HEK293 (cell line): ENCODE results near the gene MELTF.
A peak's percentile ranks its signal among the peaks of the same experiment; 100 is the strongest.

Experiments
- CTCF ChIA-PET: fragments of 350-600 bp; formaldehyde crosslinking; extraction: SDS; loops from one replicate; lab custom pipeline; 2021; ENCODE audit warnings: antibody characterized with exemption; lab: Yijun Ruan, JAX
- POLR2A ChIA-PET: fragments of 300-600 bp; formaldehyde crosslinking; extraction: SDS; loops from one replicate; lab custom pipeline; 2020; ENCODE audit warnings: antibody characterized with exemption, inconsistent platforms; lab: Yijun Ruan, JAX
- H3K27ac ChIP-seq: fragments of 200-500 bp; sonication (Bioruptor generic); 2 replicates; pipeline ENCODE4 v1.5.1; 2014; ENCODE audit warnings: low read depth, low read length, control low read depth, inconsistent platforms; ENCODE audit errors: extremely low read depth
- H3K36me3 ChIP-seq, 2 experiments: fragments of 200-500 bp in 1 of 2; sonication (Bioruptor generic) in 1 of 2; 1 replicate in 1 of 2; 2 replicates in 1 of 2; pipeline ENCODE4 v1.5.1; 2014 to 2017; ENCODE audit warnings: inconsistent platforms in 2 of 2, low read length in 2 of 2; ENCODE audit not compliant: control insufficient read depth in 2 of 2, insufficient read depth in 1 of 2
- H3K4me1 ChIP-seq: fragments of 200-500 bp; sonication (Bioruptor generic); 2 replicates; pipeline ENCODE4 v1.5.1; 2014; ENCODE audit warnings: mild to moderate bottlenecking, low read length, inconsistent platforms; ENCODE audit not compliant: control insufficient read depth, insufficient read depth
- H3K4me3 ChIP-seq: 2 replicates; pipeline ENCODE4 v1.5.1; 2011; ENCODE audit warnings: low read depth, mild to moderate bottlenecking, control low read depth, low read length, moderate library complexity
- H3K9me3 ChIP-seq: fragments of 200-500 bp; sonication (Bioruptor generic); 2 replicates; pipeline ENCODE4 v1.5.1; 2014; ENCODE audit warnings: low read depth, low read length, inconsistent platforms; ENCODE audit not compliant: control insufficient read depth, insufficient read depth
- BCL11A ChIP-seq: fragments of 450-650 bp; formaldehyde crosslinking; IDR thresholded peaks from 2 replicates; pipeline ENCODE4 v1.5.1; 2016; ENCODE audit warnings: low read depth, missing biosample characterization, missing genetic modification characterization
- HOXD13 ChIP-seq: sonication (generic); formaldehyde crosslinking; IDR thresholded peaks from 2 replicates; pipeline ENCODE4 v1.8.0; 2022; ENCODE audit warnings: missing genetic modification reagents, borderline replicate concordance
- KLF7 ChIP-seq: fragments of 450-650 bp; formaldehyde crosslinking; IDR thresholded peaks from 2 replicates; pipeline ENCODE4 v1.5.1; 2016; ENCODE audit warnings: missing biosample characterization, missing genetic modification characterization, borderline replicate concordance
- RBAK ChIP-seq: fragments of 450-650 bp; formaldehyde crosslinking; IDR thresholded peaks from 2 replicates; pipeline ENCODE4 v1.5.1; 2016; ENCODE audit warnings: missing biosample characterization, missing genetic modification characterization
- SCRT1 ChIP-seq: fragments of 450-650 bp; formaldehyde crosslinking; IDR thresholded peaks from 2 replicates; pipeline ENCODE4 v1.5.1; 2016; ENCODE audit warnings: missing biosample characterization, missing genetic modification characterization, borderline replicate concordance
- SCRT2 ChIP-seq: fragments of 450-650 bp; formaldehyde crosslinking; IDR thresholded peaks from 2 replicates; pipeline ENCODE4 v1.5.1; 2016; ENCODE audit warnings: missing biosample characterization, missing genetic modification characterization
- TCF7L2 ChIP-seq: IDR thresholded peaks from 2 replicates; pipeline ENCODE4 v1.6.1; 2011; ENCODE audit warnings: low read depth, mild to moderate bottlenecking, inconsistent platforms, low read length, moderate library complexity, borderline replicate concordance
- ZBTB1 ChIP-seq: fragments of 450-650 bp; formaldehyde crosslinking; IDR thresholded peaks from 2 replicates; pipeline ENCODE4 v1.5.1; 2016; ENCODE audit warnings: missing biosample characterization, missing genetic modification characterization
- ZBTB7A ChIP-seq: fragments of 450-650 bp; formaldehyde crosslinking; IDR thresholded peaks from 2 replicates; pipeline ENCODE4 v1.5.1; 2016; ENCODE audit warnings: low read depth, missing biosample characterization, missing genetic modification characterization
- ZNF302 ChIP-seq: fragments of 450-650 bp; formaldehyde crosslinking; IDR thresholded peaks from 2 replicates; pipeline ENCODE4 v1.5.1; 2016; ENCODE audit warnings: missing biosample characterization, missing genetic modification characterization, low read depth
- ZNF37A ChIP-seq: fragments of 450-650 bp; IDR thresholded peaks from 2 replicates; pipeline ENCODE4 v1.5.1; 2018; ENCODE audit warnings: missing biosample characterization, missing genetic modification characterization
- ZNF600 ChIP-seq: fragments of 450-650 bp; formaldehyde crosslinking; IDR thresholded peaks from 2 replicates; pipeline ENCODE4 v1.5.1; 2016; ENCODE audit warnings: missing biosample characterization, missing genetic modification characterization
- ZSCAN4 ChIP-seq: fragments of 450-650 bp; formaldehyde crosslinking; IDR thresholded peaks from 2 replicates; pipeline ENCODE4 v1.5.1; 2017; ENCODE audit warnings: missing biosample characterization, missing genetic modification characterization
- ZSCAN5A ChIP-seq: fragments of 450-650 bp; formaldehyde crosslinking; IDR thresholded peaks from 2 replicates; pipeline ENCODE4 v1.5.1; 2016; ENCODE audit warnings: missing biosample characterization, missing genetic modification characterization
- TF ChIP-seq, protein P1 (sequence below): fragments of 450-650 bp; formaldehyde crosslinking; IDR thresholded peaks from 2 replicates; pipeline ENCODE4 v1.5.1; 2016; ENCODE audit warnings: missing biosample characterization, missing genetic modification characterization

The MELTF gene

DNA sequence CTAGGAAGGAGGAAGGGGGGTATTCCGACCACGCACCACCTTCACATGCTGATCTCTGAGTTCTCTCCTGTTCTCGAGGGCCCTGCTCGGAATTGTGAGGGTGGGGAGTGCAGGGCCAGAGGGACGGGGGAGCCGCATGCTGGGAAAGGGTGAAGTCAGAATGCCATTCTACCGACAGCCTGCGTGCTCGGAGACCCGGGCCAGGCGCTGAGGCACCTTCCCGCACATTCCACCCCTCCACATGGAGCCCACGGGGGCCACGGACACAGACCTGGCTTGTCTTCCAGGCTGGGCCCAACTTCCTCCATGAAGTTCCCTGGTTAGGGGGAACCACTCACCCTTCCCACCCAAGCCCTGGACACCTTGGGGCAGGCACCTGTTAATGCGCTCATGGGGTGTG is 32.3 kb downstream of the MELTF start (continued):
- no peak for TF ChIP-seq HOXD13 (CRISPR knock-in tag)

DNA sequence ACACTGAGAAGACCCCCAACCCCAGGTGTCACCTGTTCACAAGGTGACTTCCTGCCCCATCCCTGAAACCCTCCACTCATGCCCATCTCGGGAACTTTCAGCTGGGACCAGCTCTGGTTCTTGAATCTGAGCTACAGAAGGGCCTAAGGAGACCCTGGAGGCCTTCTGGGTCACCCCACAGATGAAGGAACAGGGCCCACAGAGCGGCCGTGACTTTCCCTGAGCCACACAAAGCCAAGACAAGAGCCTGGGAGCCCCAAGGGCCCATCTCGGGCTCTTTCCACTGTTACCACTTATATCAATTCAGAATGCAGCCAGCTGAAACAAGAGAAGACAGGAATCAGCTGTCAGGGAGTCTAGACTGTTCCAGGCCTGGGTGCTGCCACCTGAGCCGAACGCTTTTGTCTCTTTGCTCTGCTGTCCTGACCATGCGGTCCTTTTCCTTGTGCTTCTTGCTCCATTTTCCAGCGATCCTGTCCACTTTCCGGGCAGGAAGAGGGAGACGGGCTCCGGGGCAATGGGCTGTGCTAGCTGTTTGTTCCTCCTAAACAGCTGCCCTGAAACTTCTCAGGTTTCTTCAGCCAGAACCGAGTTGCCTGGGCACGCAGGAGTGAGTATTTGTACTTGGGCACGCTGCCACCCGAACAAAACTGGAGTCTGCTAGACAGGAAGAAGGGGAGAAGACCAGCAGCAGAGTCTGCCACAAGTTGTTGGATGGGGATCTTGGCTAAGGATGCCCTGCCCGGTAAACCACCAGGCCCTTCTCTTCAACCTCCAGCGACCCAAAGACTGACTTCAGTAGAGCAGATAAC is 33.0 kb downstream of the MELTF start:
- TF ChIP-seq BCL11A (tag by site-specific recombination) (no peak), ZNF302 (no peak), ZSCAN5A (tag by site-specific recombination) (no peak), KLF7 (tag by site-specific recombination) (no peak)
- TF ChIP-seq, protein P1, sequence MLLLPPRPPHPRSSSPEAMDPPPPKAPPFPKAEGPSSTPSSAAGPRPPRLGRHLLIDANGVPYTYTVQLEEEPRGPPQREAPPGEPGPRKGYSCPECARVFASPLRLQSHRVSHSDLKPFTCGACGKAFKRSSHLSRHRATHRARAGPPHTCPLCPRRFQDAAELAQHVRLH (tag by site-specific recombination): no peak
- Histone ChIP-seq H3K4me3 (no peak overlapping the region), H3K4me1 (no peaks in the 10 kb centered on the region), H3K27ac (no peak overlapping the region), H3K36me3 (no peaks in the 10 kb centered on the region), H3K9me3 (no peaks in the 10 kb centered on the region)
- CTCF ChIA-PET: interaction anchor here (1.7 kb wide), 1 partner anchor 33 kb away, joined by 3 read pairs; the partner anchor contains the start of gene MELTF
- POLR2A ChIA-PET: no interaction called here

DNA sequence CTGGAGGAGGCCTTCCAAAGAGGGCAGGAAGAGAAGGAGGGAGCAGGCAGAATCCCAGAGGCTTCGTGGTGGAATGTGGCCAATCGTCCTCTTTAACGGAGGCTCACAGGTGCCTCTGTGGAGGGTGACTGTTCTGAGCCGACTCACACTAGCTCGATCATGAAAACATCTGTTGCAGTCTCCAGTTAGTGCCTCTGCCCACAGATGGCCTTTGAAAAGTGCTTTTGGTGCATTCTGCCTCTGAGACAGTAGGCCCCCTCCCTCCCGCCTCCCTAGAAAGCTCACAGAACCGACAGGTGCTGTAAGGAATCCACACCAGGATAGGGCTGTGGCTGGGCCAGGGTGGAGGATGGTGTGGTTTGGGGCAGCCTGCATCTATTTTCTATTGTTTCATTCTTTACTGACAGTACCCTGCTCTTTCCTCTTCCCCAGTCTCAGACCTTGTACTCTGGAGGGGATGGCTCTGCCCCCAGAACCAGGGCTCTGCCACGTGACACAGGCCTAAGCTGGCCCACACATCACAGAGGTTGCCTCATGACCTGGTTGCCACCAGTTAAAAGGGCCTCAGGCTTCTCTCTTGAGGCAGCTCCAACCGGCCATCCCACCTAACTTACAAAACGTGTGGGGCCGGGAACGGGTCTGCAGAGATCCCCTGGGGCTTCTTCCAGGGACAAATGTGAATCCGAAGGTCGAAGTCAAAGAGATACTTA is 33.8 kb downstream of the MELTF start:
- CTCF ChIA-PET: interaction anchor here (1.7 kb wide), 1 partner anchor 34 kb away, joined by 3 read pairs; the partner anchor contains the start of gene MELTF

DNA sequence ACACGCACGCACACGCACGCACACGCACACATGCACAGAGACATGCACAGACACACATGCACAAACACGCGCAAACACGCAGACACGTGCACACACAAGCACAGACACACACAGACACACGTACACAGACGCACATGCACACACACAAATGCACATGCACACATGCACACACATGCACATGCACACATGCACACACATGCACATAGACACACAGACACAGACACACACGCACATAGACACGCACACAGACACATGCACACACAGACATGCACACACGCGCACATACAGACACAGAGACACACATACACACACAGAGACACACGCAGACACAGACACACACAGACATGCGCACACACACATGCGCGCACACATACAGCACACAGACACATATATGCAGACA is 34.6 kb downstream of the MELTF start:
- Histone ChIP-seq H3K36me3 (no peaks in the 10 kb centered on the region), H3K9me3 (no peaks in the 10 kb centered on the region), H3K4me3 (no peak overlapping the region), H3K4me1 (no peaks in the 10 kb centered on the region), H3K27ac (no peak overlapping the region)
- CTCF ChIA-PET: interaction anchor here (1.7 kb wide), 1 partner anchor 35 kb away, joined by 3 read pairs; the partner anchor contains the start of gene MELTF
- TF ChIP-seq ZBTB7A (tag by site-specific recombination) (no peak), ZBTB1 (no peak), ZNF37A (tag by site-specific recombination) (no peak), ZSCAN4 (tag by site-specific recombination) (peak; percentile 92)
- POLR2A ChIA-PET: no interaction called here

More for the DNA sequence above, 33.8 kb downstream of the MELTF start:
- POLR2A ChIA-PET: no interaction called here
- TF ChIP-seq ZNF600 (tag by site-specific recombination) (0 out of 2 replicates have a peak, but pooled peaks have one; percentile 44), RBAK (tag by site-specific recombination) (no peak), SCRT2 (tag by site-specific recombination) (peak; percentile 85), TCF7L2 (no peak), SCRT1 (tag by site-specific recombination) (0 out of 2 replicates have a peak, but pooled peaks have one; percentile 28)
- H3K36me3 ChIP-seq: no peaks in the 10 kb centered on the region
- H3K27ac ChIP-seq: no peak overlapping the region
- no peaks in the 10 kb centered on the region for H3K4me1 ChIP-seq
- H3K4me3 ChIP-seq: no peak overlapping the region
- no peaks in the 10 kb centered on the region for H3K9me3 ChIP-seq
